HTERT RPE-1 (cell line): ENCODE measurements around the gene NCK1.
"Not testable (repeated sequence)": the region's sequence is repeated elsewhere in the genome, so short reads cannot be mapped to it uniquely, and the experiment has no call there.

Experiments used
- in situ Hi-C: fragments of 300-500 bp; cut with MboI; formaldehyde crosslinking; loops from 4 replicates; pipeline ENCODE4 v1.14.3; 2020; ENCODE audit warnings: low sequenced_read_pairs

The NCK1 gene

GRCh38 chr3:136982033-136982432 is 120.0 kb downstream of the NCK1 start:
- in situ Hi-C loops = no loop called here

GRCh38 chr3:136982520-136983138 is 120.6 kb downstream of the NCK1 start:
- in situ Hi-C loops = no loop called here

GRCh38 chr3:136984837-136985236 is 122.8 kb downstream of the NCK1 start:
- in situ Hi-C loops = no loop called here

GRCh38 chr3:136987398-136987980 is 125.5 kb downstream of the NCK1 start:
- in situ Hi-C loops = not testable (repeated sequence)

- in situ Hi-C loops = no loop called here
Measured at GRCh38 chr3:136988651-136989050, 126.6 kb downstream of the NCK1 start.

- in situ Hi-C loops = no loop called here
Measured at GRCh38 chr3:136989781-136990524, 127.9 kb downstream of the NCK1 start.

GRCh38 chr3:136990826-136991225 is 128.8 kb downstream of the NCK1 start:
- in situ Hi-C loops = no loop called here

GRCh38 chr3:136992115-136992514 is 130.1 kb downstream of the NCK1 start:
- in situ Hi-C loops = no loop called here

GRCh38 chr3:136994772-136995516 is 132.9 kb downstream of the NCK1 start:
- in situ Hi-C loops = no loop called here

GRCh38 chr3:136995652-136996051 is 133.6 kb downstream of the NCK1 start:
- in situ Hi-C loops = no loop called here
